ENCODE results near the gene NLGN3.
A peak's percentile ranks its signal among the peaks of the same experiment; 100 is the strongest.
"Not testable (repeated sequence)": the region's sequence is repeated elsewhere in the genome, so short reads cannot be mapped to it uniquely, and the experiment has no call there.

Gene NLGN3

DNA sequence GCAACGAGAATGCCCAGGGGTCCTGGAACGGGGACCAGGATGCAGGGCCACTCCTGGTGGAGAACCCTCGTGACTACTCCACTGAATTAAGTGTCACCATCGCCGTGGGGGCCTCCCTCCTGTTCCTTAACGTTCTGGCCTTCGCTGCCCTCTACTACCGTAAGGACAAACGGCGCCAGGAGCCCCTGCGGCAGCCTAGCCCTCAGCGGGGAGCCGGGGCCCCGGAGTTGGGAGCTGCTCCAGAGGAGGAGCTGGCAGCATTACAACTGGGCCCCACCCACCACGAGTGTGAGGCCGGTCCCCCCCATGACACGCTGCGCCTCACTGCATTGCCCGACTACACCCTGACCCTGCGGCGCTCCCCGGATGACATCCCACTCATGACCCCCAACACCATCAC, 24.9 kb downstream of the NLGN3 start:
- DNase-seq (ENCODE audit: low read depth, low spot score) = no peak

DNA sequence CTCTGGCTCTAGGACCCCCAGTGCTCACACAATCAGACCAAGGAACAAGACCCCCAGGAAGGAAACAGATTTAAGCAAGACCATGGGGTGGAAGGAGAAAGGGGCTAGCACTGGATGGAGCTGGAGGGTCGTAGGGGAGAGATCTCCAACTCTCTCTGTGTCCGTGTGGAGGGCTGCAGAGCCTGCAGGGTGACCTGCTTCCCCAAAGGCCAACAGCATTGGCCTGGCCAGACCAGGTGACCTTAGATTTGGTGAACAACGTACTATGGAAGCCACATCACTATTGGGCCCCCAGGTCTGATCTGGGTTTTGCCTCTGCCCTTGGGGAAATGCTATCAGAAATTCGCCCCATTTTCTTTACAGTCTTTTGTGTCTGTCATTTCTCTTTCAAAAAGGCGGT, 26.0 kb downstream of the NLGN3 start:
- no peak for DNase-seq (ENCODE audit: low read depth, low spot score)

DNA sequence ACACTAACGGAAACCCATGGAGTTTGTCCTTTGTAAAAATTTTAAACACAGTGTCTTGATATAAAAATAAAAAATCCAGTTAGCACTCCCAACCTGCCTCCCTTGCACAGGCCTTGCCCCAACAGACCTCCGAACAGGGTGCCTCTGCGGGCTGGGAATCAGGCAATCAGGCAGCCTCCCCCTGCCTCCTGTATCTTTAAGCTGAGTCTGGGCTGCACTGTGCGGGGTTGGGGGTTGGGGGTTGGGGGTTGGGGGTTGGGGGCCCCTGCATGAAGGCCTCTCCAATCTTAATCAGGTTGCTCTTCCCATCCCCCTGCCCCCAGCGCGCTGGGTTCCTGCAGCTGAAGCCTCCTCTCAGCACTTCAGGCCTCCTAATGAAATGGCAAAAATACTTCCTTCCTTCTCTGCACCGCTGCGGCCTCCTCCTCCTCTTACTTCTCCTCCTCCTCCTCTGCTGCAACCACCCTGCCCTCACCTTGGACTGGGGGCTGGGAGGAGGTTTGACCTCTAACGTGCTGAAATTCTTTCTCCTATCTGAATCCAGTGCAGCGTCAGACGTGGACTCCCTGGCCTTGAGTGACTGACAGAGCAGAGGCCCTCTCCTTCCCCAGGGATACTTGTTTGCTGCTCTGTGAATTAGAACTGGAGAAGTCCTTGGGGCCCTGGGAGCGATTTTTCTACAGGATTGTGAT, 26.6 kb downstream of the NLGN3 start:
- no peak for DNase-seq (ENCODE audit: low read depth, low spot score)

- DNase-seq (ENCODE audit: low read depth, low spot score) = no peak
Measured at GRCh38 chrX:71173440-71173839, 28.8 kb downstream of the NLGN3 start.

- DNase-seq (ENCODE audit: low read depth, low spot score) = no peak
Measured at GRCh38 chrX:71174795-71175194, 30.2 kb downstream of the NLGN3 start.

- no peak for DNase-seq (ENCODE audit: low read depth, low spot score)
Measured at GRCh38 chrX:71175531-71175930, 30.9 kb downstream of the NLGN3 start.

- no peak for DNase-seq (ENCODE audit: low read depth, low spot score)
Measured at GRCh38 chrX:71177327-71177726, 32.7 kb downstream of the NLGN3 start.

DNA sequence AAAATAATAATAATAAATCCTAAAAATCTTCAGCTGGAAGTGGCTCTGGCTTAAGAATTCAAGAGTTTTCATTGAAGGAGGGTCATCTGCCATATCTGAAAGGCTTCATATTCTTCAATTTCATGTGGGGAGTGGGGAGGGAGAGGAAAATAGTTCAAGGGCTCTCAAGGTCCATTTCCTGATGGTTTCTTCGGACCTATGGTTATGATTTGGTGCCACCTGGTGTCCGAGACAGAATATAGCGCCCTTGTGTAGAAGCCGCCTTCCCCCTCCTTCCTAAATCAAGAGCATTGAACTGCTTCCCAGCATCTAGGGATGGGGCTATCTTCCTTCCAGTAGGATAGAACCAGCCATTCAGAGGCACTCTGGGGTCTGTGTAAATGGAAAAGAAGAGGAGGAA, 34.3 kb downstream of the NLGN3 start:
- peak; percentile 85 for DNase-seq (ENCODE audit: low read depth, low spot score)

DNA sequence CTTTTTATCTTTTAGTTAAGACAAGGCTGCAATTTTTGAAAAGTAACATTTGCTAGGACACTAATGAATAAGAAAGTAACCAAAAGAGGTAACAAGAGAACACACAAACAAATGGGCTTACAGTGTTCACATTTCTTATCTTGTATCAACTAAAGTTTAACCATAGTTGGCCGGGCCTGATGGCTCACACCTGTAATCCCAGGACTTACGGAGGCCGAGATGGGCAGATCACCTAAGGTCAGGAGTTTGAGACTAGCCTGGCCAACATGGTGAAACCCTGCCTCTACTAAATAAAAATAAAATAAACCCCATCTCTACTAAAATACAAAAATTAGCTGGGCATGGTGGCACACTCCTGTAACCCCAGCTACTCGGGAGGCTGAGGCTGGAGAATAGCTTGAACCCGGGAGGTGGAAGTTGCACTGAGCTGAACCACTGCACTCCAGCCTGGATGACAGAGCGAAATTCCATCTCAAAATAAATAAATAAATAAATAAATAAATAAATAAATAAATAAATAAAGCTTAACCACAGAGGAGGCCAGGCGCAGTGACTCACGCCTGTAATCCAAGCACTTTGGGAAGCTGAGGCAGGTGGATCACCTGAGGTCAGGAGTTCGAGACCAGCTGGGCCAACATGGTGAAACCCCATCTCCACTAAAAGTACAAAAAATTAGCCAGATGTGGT, 36.1 kb downstream of the NLGN3 start:
- not testable (repeated sequence) for DNase-seq (ENCODE audit: low read depth, low spot score)

DNA sequence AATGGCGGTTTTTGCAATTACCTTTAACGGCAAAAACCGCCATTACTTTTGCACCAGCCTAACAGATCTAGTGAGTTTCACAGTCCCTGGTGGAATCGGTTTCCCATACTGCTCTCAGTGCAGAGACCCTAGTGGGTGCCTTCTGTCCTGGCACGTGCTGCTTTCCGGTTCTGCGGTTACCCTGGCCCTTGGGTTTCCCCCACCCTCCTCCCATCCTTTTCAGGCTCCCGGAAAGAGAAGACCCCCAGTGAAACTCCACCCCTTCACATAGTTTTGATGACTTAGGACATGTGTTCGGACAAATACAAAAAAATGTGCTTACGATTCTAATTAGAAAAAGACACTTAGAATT, 36.9 kb downstream of the NLGN3 start:
- no peak for DNase-seq (ENCODE audit: low read depth, low spot score)

DNA sequence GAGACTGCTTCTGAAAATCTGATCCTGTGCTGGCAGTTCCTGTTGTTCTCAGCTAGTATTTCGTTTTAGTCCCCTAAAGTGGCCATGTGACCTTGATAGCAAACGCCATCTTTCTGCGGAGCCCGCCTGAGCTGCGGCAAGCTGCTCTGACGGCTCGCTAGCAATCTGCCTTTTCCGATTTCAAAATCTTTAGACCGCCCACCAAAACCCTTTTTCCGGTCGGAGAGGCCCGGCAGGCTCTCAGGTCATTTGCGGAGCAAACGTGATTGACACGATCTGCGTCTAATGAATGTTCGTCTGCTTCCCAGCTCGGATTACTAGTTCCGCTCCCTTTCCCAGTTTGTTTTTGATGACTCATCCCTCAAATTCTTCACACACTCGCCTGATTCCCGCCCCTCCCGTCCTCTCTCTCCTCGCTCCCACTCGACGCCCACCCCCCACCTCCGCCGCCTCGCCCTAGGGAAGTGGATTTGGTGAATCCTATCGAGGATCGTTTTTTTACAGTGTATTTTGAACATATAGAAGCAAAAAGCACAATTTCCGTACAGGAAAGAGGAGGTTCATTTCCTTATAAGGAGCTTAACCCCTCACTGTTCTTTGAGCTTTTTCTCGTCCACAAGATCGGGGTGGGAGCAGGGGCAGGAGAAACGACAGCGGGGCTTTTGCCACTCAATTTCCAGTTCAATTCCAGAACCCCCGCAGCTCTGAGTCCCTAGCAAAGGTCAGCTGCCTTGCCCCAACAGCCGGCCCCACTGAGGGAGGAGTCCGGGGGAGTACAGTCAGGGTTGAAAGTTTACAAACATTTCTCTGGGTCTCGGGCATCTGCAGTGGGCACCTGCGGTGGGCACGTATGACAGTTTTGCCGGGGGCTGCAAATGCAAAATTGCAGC, 37.5 kb downstream of the NLGN3 start:
- DNase-seq (ENCODE audit: low read depth, low spot score) = peak; percentile 99

GRCh38 chrX:71182871-71183270, 38.2 kb downstream of the NLGN3 start:
- no peak for DNase-seq (ENCODE audit: low read depth, low spot score)

DNA sequence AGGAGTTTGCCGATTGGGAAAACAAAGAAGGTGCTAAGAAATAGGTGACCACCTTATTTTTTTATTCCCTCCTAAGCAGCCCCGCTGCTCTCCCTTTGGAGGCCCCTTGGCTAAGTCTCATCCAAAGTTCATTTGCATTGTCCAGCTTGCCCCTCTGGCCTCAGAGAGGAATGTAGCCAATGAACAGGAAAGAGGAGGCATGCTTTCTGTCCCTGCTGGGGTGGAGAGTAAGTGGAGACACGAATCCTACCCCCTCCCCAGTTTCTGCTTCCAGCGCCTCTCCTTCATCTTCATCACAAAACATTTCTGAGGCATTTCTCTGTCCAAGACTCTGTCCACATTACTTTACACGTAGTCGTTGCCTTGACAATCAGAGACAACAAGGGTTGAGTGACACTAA, 38.7 kb downstream of the NLGN3 start:
- DNase-seq (ENCODE audit: low read depth, low spot score) = peak; percentile 62

- DNase-seq (ENCODE audit: low read depth, low spot score) = no peak
Measured at GRCh38 chrX:71184092-71184491, 39.5 kb downstream of the NLGN3 start.

- no peak for DNase-seq (ENCODE audit: low read depth, low spot score)
Measured at GRCh38 chrX:71184803-71185495, 40.3 kb downstream of the NLGN3 start.

DNA sequence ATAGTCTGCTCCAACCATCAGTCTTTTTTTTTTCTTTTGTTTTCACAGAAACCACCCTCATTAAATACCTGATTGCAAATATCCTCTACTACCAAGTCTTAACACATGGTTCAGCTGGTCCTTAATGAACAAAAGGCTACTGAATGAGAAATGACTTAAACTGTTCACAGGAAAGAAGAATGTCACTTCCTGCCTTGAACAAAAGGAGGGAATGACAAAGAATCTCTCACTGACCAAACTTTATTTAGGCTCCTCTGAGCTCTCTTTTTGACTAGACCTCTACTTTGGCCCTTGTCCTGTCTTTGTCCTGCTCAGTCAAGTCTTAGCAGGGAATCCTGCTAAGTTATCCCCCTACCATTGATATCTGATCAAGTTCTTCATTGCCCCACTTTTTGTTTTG, 46.6 kb downstream of the NLGN3 start:
- no peak for DNase-seq (ENCODE audit: low read depth, low spot score)

DNA sequence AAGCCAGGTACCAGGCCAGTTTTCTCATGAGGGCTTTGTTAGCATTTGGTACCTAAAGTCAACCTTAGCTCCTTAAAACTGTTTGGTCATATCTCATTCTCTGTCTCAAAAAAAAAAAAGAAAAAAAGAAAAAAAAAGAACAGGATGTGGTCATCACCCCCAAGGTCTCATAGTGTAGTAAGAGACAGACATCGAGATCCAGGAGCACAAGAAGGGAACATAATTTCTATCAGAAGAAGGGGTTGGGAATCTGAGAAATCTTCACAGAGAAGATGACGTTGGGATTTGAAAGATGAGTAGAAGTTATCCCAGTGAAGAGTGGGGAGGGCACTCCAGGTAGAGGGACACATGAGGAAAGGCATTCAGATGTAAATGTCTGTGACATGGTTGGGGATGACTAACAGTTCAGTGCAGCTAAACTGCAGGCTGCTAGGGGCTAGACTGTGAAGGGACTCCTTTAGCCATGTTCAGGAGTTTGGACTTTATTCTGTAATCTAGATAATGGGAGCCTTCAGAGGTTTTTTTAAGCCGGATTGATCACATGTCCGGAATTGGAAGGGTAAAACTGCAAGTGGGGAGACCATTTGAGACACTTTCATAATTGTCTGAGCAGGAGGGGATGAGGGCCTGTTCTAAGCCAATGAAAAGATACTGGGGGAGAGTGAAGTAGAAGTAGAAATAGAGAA, 51.5 kb downstream of the NLGN3 start:
- DNase-seq (ENCODE audit: low read depth, low spot score) = peak; percentile 42

DNA sequence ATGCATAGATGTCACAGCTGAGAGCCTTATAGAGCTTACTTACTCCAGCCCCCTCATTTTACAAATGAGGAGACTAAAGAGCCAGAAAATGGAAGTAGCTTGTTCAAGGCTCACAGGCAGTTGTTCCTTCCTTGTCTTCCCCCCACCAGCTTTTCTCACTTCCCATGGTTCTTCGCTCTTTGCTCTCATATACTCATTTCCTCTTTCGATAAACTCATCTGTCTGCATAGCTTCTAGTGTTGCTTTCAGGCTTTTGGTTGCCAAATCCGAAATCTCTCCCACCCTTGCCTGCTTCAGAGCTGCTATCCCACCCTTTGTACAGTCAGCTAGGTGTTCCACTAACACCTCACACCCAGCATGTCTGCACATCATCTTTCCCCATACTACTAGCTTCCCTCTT, 53.4 kb downstream of the NLGN3 start:
- DNase-seq (ENCODE audit: low read depth, low spot score) = no peak

GRCh38 chrX:71199252-71200008, 54.8 kb downstream of the NLGN3 start:
- DNase-seq (ENCODE audit: low read depth, low spot score) = no peak

DNA sequence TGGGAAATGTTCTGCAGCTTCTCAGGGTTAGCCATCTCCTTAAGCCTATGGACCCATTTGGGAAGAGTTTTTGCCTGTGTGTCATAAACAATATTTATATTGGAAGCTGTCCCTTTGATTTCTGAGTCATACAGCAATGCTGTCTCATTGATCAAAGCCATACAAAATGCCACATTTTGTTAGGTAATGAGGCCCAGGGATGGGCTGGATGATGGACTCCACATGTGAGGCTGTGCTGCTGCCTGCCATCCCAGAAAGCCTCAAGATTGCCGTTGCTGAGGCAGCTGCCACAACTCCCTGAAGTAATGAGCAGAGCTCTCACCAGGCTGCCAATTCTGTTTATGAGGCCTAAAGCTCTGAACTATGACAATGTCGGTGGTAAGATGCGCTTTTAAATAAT, 66.2 kb downstream of the NLGN3 start:
- no peak for DNase-seq (ENCODE audit: low read depth, low spot score)

GRCh38 chrX:71212536-71212935, 67.9 kb downstream of the NLGN3 start:
- no peak for DNase-seq (ENCODE audit: low read depth, low spot score)

Data from ELF-1 (cell line).